Ureter (tissue), 1 donor: ENCODE measurements around the gene AGPAT4. TPM values are rescaled to one million over a fixed set of nuclear protein-coding genes. Genes with fewer than 3 reads are reported as not detected.

ENCODE experiments used
- DNase-seq: peaks from one replicate; pipeline ENCODE4 v3.0.0-alpha.2; 2020; ENCODE audit warnings: low spot score
- total RNA-seq: library from RNA; stranded (reverse); gene quantifications from one replicate; pipeline ENCODE4 v1.2.4, GENCODE V29; 2023
- donor health status: DM: yes; HTN: yes; CAD: no.

AGPAT4 gene
- total RNA-seq, 1 donor from 2014 or later = 20.2 TPM

GRCh38 chr6:161166176-161166575 lies 107.7 kb downstream of the AGPAT4 start:
- no peak for DNase-seq

- no peak for DNase-seq
These were observed 109.7 kb downstream of the AGPAT4 start for GRCh38 chr6:161164182-161164625.

GRCh38 chr6:161163466-161164181 lies 110.2 kb downstream of the AGPAT4 start:
- DNase-seq = no peak

DNA sequence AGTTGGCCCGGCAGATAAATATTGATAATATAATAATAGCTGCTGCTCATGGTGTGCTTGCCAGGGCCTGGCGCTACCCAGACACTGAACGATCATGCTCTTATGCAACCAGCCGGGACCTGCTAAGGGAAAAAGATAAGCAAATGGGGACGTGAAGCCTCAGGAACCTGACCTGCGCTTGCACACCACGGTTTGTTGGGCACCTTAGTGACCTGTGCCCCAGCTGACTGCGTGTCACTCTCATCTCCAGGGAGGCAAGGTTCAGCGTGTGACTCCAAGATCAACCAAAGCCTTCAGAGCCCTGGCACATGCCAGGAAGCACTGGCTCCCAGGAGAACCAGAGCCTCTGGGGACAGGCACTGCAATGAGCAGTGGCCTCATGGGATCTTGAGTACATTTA lies 111.1 kb downstream of the AGPAT4 start:
- no peak for DNase-seq

DNA sequence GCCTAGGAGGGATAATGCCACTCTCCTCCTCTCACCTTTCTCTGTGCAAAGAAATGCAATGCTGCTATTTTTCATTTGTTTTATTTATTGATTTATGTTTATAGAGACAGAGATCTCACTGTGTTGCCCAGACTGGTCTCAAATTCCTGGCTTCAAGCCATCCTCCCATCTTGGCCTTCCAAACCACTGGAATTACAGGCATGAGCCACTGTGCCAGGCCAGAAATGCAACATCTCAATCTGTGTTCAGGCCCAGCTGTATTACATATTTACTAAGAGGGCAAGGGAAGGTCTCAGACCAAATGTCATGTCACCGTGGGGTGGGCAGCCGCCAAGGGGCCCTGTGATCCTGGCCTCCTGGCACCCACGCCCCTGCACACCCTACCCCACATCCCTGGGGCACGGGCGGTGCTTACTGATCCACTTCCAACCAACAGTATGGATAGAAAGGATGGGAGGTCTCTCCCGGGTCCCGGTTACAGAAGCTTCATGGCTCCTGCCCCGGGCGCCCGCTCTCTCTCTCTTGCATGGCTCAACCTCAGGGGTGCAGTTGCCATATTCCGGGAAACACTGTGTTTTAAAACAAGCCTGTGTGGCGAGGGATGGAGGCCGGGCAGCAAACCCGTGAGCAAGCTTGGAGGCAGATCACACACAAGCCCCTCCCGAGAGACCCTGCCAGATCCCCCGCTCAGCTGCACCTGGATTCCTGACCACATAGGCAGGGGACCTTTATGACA lies 111.8 kb downstream of the AGPAT4 start:
- DNase-seq = no peak

- DNase-seq = no peak
These were observed 112.7 kb downstream of the AGPAT4 start for GRCh38 chr6:161161121-161161520.

DNA sequence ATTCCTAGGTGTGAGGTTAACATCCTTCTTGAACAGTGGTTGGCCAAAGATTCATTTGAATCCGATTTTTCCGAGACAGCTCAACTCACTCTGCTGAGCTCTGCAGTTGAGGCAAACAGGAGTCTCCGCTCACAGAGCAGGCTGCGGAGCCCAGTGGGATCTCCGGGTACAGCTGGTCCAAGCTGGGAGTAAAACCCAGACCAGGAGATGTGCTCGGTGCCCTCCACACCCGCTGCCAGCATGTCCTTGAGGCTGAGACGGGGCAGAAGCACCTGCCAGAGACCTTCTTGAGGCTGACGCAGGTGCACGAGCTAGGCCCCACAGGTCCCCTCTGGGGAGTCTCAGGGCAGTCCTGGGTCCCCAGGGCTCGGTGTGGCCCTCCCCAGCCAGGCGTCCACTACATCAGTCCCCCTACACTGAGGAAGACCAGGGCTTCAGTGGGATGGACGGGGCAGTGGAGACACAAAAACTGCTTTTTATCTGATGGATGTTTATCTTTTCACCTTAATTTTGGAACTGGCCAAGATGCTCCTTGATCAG lies 119.0 kb downstream of the AGPAT4 start:
- no peak for DNase-seq

DNA sequence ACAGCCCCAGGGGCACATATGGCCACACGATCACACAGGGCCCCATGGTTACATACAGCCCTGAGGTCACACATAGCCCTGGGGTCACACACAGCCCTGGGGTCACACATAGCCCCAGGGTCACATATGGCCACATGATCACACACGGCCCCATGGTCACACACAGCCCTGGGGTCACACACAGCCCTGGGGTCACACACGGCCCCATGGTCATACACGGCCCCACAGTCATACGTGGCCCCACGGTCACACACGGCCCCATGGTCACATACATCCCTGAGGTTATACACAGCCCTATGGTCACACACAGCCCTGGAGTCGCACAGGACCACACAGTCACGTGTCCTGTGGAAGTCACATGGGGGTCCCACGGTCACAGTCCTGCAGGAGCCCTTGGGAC lies 120.1 kb downstream of the AGPAT4 start:
- DNase-seq = no peak

- DNase-seq = no peak
These were observed 120.8 kb downstream of the AGPAT4 start for GRCh38 chr6:161152907-161153662.

- DNase-seq = no peak
These were observed 121.4 kb downstream of the AGPAT4 start for GRCh38 chr6:161152527-161152862.

- no peak for DNase-seq
These were observed 122.0 kb downstream of the AGPAT4 start for GRCh38 chr6:161151660-161152526.

DNA sequence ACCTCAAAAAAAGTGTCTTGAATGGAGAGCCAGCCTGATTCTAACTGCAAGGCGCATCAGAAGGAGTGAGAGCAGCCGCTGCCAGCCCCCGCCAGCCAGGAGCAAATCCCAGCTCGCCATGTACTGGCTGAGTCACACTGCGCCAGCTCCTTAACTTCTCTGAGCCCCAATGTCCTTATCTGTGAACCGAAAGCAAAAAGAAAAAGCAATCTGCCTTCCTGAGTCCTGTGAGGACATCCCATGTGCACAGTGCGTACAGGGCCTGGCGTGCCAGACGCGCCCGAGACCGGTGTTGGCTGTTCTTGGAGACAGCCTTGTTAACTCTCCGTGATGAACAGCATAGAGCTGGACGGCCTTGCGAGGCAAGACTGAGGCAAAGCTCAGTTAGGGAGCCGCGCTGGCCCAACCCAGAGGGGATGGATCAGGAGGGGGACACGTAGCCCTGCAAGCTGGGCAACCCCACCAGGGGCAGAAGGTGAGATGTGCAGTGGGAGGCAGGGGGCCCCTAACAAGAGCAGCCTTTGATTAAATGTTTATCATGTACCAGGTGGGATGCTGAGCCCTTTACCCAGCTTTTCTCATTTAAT lies 122.7 kb downstream of the AGPAT4 start:
- DNase-seq = no peak

DNA sequence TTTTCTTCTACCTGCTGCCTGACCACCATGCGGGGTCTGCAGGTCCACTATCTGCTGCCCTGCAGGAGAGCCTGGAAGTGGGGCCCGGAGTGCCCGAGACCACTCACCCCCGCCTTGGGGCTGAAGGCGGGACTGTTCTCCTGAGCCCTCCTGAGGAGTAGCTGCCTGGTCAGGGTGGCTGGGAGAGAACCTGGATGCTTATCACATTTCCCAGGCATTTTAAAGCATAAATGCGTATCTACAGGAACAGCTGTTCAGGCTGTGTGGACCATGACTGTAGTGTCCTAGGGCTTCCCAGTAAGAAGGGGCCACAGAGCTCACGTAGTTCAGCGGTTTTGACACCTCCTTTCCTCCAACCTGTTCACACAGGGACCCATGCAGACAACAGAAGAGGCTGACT lies 123.3 kb downstream of the AGPAT4 start:
- no peak for DNase-seq

GRCh38 chr6:161150136-161150535 lies 123.7 kb downstream of the AGPAT4 start:
- DNase-seq = no peak

GRCh38 chr6:161143663-161144430 lies 130.0 kb downstream of the AGPAT4 start:
- no peak for DNase-seq

GRCh38 chr6:161142957-161143296 lies 130.9 kb downstream of the AGPAT4 start:
- no peak for DNase-seq

DNA sequence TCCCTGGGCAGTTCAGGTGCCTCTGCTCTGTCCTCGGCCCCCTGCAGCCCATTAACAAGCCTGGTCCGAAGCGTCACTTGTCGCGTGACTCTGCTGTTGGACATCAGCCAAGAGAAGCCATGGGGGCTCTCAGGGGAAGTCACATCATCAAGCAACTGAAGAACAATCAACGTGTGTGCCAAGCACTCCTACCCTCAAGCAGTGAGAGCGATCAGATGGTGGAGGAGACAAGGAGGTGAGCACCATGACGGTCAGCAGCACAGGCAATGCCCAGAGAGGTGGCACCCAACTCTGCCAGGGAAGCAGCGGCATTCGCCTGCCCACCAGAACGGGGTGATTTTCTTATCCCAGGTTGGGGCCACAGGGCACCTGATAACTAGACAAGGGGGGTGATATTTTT lies 132.7 kb downstream of the AGPAT4 start:
- DNase-seq = no peak

GRCh38 chr6:161140554-161140875 lies 133.3 kb downstream of the AGPAT4 start:
- no peak for DNase-seq

DNA sequence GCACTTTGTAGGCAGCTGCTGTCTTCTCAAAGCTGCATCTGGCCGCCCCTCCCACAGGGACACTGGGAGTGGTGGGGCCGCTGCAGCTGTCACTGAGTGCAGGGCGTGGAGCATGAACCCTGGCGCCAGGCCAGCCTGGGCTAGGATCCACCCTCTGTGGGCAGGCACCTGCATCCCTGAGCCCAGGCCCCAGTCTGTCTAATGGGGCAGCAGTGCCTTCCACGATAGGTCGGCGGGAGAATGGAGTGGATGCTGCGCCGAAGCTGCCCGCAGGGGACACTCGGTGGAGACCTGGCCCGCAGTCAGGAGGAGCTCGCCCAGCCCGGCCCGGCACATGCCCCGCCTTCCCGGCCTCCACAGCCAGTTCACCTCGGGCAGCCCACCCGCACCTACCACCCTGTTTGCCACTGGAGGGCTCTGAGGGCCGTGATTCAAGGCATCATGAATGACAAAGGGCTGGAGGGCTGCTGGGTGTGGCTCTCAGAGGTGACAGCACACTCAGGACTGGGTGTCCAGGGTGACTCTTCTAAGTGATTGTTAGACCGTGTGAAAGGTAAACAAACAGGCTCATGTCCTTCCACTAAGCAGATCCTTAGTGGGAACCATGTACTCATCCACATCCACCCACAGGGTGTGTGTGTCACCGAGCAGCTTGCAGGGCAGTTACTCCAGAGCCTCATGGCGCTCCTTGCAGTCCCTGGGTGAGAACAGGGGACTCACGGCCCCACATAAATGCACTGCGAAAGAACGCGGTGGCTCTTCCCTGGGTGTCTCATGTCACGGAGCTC lies 133.9 kb downstream of the AGPAT4 start:
- DNase-seq = no peak

- DNase-seq = no peak
These were observed 134.5 kb downstream of the AGPAT4 start for GRCh38 chr6:161139304-161139765.
